ENCODE measurements around the gene CNN3.
"Not testable (repeated sequence)": the region's sequence is repeated elsewhere in the genome, so short reads cannot be mapped to it uniquely, and the experiment has no call there.

The CNN3 gene

DNA sequence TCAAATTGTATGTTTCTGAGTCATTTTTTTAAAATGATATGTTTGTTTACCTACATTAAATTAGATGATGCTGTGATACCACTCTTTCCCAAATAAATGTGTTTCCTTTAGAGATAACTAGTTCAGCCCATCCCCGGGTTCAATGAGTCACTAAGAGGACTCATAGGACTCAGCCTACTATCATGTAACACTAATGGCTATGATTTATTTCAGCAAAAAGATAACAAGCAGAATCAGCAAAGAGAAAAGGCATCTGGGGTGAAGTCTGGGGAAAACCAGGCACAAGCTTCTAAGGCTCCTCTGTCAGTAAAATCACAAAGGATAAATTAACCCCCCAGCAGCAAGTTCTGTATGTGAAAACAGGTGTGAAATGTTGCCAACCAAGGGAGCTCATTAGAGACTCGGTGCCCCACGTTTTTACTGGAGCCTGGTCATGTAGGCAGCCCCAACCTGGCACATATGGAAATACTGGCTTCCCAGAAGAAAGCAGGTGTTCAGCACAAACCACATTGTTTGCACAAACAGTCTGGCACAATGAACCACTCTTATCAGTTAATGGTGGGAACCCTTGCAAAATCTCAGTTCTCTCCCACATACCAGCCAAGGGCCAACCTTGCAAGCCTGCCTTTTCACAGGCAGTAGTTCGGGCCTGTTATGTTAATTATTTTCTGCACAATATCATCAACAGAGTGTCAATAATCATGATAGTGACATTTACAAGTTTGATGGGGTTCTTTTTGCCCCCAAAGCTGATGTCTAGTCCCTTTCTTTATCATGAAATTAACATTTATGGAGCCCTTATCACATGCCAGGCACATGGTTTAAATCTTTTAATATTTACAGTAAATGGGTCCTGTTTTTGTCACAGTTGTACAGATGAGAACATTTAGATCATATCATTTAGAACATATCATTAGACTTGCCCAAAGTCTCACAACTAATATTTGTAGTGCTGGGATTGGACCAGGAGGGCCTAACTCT is 23.1 kb upstream of the CNN3 start:
- no peak for DNase-seq (ENCODE audit: low spot score)

DNA sequence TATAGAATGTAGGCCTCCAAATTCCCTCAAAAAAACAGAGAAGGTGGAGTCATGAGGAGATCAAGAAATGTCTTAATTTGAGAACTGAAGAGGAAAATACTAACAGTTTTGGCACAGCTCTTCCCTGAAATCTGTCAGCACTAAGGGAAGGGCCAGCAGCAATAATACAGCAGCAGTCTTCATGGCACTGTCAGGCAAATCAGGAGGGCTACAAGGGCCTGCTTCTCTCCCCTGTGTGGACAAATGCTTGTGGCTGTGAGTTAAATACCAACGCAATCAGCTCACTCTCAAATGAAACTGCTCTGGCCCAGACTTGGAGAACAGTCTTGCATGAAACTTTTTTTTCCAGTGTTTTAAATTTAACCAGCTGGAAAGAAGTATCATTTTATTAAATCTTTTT is 20.5 kb upstream of the CNN3 start:
- DNase-seq (ENCODE audit: low spot score) = no peak

DNA sequence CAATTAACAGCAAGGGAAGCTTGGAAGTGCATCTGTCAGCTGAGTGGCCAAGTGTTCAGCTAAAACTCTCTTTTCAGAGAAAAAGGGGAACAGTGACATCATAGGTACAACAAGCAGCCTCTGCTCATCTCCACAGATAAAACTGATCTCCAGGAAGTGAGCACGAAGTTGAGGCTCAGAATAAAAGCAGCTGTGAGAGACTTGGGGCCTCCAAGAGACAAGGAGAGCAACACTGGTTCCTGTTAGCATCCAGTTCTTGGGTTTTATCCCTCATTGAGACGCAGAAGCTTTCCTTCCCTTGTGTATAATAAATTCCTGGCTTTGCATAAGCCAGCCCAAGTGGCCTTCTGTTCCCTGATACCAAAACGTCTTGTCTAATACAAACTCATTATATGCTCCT is 20.0 kb upstream of the CNN3 start:
- no peak for DNase-seq (ENCODE audit: low spot score)

DNA sequence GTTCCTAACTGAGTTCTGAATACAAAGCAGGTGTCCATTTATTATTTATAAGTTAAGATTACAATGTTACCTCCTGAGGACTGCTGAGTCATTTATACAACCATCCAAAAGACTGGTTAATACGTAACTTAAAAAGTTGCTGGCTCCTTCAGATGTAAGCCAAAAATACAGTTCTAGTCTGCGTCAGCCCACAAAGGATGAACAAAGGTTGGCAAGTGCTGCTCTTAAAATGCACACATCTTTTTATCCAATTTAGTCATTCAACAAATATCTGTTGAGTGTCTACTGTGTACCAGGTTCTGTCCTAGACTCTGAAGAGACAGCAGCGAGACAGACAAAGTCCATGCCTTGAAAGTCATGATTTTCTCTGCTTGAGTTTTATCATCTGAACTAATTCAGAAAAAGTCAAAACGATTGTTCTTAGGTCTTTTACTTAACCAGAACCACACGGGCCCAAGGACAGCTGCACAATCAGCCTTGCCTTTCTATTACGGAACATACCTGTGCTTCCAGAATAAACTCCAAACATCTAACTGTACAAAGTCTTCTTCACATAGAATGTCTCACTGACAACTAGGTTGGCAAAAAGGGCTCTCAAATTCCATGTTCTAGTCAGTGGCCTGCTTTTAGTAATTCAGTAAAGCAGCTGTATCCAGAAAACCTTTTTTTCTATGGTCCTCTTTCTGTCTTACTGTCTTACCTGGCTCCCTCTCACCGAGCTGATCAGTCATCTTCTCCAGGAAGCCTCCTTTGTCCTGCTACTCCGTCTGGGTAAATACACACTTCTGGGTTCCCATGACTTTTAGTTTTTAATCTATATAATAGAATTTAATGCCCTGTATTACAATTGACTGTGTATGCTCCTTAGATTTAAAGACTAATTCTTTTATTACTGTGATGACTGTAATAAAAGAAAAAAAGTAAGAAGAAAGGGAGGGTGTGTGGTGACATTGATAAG is 15.5 kb upstream of the CNN3 start:
- DNase-seq (ENCODE audit: low spot score) = no peak

DNA sequence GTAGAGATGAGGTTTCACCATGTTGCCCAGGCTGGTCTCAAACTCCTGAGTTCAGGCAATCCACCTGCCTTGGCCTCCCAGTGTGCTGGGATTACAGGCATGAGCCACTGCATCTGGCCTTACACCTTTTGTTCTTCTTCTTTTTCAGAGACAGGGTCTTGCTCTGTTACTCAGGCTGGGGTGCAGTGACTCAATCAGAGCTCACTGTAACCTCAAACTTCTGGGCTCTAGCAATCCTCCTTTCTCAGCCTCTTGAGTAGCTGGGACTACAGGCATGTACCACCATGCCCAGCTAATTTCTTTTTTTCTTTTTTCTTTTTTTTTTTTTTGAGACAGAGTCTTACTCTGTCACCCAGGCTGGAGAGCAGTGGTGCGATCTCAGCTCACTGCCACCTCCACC is 14.6 kb upstream of the CNN3 start:
- DNase-seq (ENCODE audit: low spot score) = not testable (repeated sequence)

DNA sequence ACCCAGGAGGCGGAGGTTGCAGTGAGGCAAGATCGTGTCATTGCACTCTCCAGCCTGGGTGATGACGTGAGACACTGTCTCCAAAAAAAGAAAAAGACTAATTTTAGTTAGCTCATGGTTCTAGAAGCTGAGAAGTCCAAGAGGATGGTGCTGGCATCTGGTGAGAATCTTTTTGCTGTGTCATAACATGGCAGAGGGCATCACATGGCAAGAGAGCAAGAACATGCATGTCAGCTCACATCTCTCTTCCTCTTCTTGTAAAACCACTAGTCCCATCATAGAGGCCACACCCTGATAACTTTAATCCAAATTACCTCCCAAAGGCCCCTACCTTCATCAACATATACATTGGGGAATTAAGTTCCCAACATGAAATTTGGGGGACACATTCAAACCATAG is 13.8 kb upstream of the CNN3 start:
- DNase-seq (ENCODE audit: low spot score) = no peak

DNA sequence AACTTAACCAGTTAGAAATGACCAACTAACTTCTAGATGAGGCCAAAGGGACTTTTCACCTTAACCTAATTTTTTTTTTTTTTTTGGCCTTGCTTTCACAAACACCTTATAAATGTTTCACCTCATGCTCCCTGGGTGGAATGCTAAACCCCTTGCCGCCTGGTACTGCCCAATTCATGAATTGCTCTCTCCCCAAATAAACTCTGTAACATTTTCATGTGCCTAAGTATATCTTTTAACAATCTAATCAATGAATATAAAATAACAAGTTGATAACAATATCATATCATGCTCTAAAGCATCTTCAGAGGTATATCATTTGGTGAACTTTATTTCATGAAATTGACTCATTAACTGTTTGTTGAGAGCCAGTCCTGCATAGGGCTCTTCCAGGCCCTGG is 10.9 kb upstream of the CNN3 start:
- no peak for DNase-seq (ENCODE audit: low spot score)

DNA sequence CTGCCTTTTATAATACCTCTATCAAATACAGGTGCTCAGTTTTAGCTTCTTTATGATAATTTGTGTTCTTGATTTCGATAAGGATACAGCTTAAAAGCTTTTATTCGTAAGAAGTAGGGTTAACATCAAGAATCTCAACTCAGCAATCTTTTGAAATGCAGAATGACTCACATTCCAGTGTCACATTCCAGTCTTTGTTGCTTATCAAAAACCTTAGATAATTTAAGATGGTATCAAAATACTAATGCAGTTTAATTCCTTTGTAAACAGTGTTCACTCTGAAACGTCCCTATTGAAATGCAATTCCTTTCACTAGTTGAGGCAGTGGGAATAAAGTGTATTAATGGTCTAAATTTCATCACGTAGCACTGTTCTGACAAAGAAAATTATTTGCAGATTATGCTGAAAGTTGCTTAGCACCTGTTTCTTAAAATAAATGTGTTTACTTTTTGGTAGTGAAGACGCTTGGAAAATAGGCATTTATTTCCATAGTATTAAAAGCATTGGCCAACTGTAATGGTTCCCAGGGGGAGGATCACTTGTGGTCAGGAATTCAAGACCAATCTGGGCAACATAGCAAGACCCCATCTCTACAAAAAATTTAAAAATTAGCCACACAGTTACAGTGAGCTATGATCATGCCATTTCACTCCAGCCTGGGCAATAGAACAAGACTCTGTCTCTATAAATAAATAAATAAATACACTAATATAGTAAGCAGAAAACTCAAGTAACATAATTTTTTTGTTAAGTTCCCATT is 10.1 kb upstream of the CNN3 start:
- DNase-seq (ENCODE audit: low spot score) = no peak

DNA sequence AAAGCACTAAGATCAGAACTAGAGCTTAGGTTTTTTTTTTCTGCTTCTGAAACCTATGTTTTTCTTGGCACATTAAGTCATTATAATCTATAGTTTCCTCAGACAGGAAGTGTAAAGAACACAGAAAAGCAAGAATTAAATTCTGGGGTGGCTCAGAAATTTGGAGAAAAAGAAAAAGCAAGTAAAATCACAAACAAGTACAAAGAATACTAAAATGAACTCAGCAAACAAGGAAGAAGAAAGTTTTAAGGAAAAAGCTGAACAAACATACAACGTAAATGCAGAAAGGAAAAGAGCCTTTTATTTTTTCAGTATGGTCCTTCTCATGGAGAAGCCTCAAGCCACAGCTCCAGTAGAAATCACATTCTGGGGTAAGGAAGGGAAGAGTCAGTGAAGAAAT is 8.6 kb upstream of the CNN3 start:
- DNase-seq (ENCODE audit: low spot score) = no peak

DNA sequence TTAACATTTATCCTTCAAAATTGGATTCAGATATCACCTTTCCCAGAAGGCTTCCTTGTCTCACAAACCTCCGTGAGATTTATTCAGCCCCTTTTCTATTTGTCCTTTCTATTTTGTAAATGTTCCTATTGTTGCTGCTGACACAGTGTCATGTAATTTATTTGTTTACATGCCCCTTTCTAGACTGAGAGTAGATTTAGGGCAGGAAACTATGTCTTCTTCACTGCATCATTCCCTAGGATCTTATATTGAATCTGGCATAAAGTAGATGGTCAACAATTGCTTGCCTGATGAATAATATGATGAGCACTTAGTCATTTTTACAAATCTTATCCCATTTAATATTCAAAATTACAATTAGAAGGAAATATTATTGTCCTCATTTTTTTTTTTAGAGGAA is 8.1 kb upstream of the CNN3 start:
- DNase-seq (ENCODE audit: low spot score) = no peak

DNA sequence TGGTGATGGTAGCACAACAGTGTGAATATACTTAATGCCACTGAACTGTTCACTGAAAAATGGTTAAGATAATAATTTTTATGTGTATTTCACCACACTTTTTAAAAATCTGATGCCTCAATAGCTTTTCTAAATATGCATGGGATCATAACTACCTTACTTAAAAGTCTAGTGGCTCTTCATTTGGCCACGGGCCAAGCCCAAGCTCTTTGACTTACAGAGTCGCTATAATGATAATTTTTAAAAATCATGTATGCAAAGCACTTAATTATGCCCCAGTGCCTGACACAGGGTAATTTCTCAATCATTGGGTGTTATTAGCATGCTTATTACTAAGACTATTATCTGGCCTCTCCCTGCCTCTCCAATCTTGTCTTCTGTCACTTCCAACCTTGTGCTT is 7.6 kb upstream of the CNN3 start:
- no peak for DNase-seq (ENCODE audit: low spot score)

DNA sequence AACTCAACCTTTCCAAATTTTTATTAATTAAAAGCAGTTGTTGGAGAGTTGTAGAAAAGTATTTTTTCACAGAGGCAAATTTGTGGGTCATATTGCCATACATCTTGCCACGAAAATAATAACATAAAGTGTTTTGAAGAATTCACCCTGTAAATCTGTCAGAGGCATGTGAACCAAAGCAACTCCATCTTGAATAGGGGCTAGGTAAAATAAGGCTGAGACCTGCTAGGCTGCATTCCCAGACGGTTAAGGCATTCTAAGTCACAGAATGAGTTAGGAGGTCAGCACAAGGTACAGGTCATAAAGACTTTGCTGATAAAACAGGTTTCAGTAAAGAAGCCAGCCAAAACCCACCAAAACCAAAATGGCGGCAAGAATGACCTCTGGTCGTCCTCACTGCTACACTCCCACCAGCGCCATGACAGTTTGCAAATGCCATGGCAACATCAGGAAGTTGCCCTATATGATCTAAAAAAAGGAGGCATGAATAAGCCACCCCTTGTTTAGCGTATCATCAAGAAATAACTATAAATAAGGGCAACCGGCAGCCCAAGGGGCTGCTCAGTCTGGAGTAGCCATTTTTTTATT is 4.4 kb upstream of the CNN3 start:
- DNase-seq (ENCODE audit: low spot score) = no peak

DNA sequence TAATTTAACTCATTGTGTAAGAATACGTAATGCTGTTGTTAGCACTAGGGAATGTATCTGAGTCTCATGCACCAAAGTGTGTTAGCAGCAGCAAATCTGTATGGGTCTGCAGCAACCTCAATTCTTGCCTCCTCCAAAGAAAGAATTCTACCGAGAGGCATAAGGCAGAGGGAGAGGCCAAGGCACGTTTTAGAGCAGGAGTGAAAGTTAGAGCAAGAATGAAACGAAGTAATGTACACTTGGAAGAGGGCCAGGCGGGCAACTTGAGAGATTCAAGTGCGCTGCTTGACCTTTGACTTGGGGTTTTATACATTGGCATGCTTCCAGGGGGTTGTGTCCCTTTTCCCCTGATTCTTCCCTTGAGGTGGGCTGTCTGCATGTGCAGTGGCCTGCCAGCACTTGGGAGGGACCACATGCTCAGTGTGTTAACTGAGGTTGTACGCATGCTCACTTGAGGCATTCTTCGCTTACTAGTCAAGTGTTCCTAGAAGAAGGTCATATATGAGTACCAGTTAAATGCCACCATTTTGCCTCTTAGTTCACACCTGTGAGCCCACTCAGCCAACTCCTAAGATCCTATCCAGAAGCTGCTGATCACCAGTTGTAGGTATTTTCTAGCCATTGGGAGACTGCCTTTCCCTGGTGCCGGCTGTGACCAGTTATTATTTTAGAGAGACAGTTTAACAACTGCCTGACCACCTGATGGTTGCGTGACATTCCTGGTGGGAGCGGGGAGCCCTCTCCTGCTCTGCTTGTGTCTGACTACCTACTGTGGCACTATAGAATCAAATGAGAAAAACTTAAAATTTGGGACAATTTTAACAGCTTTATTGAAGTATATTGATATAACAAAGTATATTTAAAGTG is 2.7 kb upstream of the CNN3 start:
- no peak for DNase-seq (ENCODE audit: low spot score)

DNA sequence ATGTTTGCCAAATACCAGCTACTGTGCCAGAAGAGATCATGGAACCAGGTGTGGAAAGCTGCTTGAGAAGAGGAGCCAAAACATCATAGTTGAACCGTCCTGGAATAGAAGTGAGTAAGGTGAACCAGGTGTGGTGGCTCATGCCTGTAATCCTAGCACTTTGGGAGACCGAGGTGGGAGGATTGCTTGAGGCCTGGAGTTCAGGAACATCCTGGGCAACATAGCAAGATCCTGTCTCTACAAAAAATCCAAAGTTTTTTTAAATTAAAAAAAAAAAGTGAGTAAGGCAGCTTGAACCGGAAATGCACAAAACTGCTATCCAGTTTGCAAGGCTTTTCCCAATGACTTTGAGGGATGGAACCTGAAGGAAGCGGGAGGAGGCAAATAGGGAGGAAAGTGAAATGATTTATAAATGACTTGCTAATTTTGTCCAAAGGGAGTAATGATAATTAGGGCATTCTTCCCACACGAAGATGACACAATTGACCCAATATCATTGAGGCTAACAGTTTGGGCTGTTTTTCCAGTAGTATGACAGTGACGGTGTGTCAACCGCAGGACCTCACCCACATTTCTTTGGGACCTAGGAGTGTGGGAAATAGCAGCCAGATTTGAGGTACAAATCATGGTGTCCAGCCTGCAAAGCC is 1.5 kb upstream of the CNN3 start:
- no peak for DNase-seq (ENCODE audit: low spot score)

DNA sequence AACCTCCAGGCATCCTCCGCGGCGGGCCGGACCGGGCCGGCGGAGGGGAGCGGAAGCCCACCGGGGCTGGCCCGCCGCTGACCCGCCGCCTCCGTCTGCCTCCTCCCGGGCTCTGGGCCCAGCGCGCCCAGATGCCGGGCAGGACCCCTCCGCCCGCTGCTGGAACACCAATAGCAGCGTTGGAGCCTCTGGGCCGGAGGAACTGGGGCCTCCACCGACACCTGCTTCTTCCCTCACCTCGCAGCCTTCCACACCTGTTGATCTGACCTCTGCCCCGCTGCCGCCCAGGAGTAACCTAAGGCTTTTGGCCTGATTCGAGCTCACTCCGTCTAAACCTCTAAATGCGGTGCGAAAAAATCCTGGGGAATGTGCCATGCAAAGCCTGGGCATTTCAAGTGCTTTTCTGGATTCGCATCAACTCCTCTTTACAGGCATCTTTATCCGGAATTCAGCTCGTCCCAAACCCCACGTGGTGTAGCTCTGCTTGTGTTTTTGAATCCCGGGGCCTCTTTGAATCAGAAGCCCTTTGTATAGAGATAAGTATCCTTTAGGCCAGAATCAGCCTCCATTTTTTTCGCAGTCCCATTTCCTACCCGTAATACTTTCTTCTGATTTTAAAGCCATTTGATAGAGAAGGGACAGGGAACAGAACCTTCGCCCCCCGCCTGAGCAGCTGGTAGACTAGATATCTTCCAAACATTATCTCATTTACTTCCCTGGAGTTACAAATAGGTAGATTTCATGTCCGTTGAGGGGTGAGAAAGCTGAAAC is 680 bp upstream of the CNN3 start:
- DNase-seq (ENCODE audit: low spot score) = no peak

DNA sequence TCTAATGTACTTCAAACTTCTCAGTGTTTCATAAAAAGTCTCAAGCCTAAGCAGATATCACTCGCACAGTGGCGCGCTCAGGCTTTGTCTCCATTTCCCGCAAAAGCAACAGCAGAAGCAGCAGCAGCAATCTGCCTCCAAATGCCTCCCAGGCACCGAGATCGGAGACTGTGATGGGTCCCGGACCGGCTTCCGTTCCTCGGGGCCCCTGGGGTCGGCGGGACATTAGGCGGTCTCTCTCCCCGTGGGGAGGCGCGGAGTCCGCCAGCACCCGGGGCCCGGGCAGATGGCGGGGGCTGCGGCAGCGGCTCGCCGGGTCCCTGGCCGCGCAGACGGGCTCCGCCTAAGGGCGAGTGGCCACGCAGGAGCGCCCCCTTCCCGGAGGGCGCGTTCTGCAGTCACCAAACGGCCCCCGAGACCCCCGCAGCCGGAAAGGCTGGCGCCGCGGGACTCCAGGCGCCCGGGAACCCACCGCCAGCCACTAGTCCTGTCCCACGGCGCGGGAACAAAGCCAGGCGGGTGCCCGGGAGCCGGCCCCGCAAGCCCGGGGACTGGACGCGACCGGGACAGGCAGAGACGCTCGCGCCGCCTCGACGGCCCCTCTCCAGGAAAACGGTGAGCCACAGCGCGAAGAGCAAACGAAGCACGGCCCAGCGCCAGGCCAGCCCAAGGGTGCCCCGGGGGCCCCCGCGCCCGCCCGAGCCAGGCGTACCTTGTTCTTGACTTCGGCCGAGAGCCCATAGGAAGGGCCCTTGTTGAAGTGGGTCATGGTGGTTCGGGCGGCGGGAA is 590 bp downstream of the CNN3 start:
- DNase-seq (ENCODE audit: low spot score) = peak; percentile 83

DNA sequence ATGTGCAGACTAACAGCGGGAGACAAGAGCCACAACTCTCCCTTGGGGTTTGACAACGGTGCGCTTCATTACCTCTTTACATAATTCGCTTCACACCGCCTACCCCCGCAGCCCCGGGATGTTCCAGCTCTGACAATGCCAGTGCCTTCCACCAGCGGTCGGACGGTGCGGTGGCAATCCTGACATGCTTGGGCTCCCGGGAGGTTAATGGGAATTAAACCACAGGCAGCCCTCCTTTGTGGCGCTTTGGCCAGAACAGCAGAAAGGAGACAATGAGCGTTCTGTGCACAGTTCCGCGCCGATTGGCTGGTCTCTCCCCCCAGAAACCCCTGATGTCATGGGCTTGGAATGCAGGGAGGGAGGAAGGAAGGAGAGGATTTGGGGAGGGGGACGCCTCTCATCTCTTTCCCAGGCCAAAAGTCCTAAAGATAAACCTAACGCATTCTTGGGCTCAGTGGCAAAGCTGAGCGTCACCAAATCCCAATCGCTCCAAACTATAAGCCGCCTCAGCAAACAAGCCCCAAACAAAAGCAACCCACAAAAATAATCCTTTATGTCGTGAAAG is 1.3 kb downstream of the CNN3 start:
- DNase-seq (ENCODE audit: low spot score) = peak; percentile 75

DNA sequence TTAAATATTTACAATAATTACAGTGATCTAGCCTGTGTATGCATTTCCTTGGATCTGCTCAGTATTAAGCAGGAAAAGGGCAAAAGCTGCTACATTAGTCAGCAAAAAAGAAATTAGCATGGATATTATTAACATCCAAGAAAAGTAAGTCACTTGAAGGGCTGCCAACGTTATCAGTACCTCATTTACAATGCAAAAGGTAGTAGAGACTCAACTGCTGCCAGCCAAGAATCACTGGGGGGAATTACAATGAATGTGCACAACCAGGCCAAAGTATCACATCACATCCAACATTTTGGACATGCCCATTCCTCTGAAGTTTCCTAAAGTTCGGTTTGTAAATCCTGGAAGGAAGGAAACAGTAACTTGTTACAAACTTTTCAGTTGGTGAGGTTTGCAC is 1.9 kb downstream of the CNN3 start:
- no peak for DNase-seq (ENCODE audit: low spot score)

Measured in D341Med (cell line).